ENCODE results near the gene RAMP2.

RAMP2 gene

GRCh38 chr17:42744283-42744805 is 16.7 kb upstream of the RAMP2 start (continued):
- TF ChIP-seq ZNF18 (tag by site-specific recombination; IDR thresholded peaks at IDR 0.05) (no peak), IKZF3 (tag by site-specific recombination; IDR thresholded peaks at IDR 0.05) (no peak), ZNF214 (tag by site-specific recombination; IDR thresholded peaks at IDR 0.05; ENCODE audit: borderline replicate concordance) (no peak), ZNF610 (tag by site-specific recombination; IDR thresholded peaks at IDR 0.05; ENCODE audit: borderline replicate concordance) (0 out of 2 replicates have a peak, but pooled peaks have one; percentile 12), ZNF777 (tag by site-specific recombination; IDR thresholded peaks at IDR 0.05; ENCODE audit: borderline replicate concordance) (no peak), EGR2 (tag by site-specific recombination; IDR thresholded peaks at IDR 0.05; ENCODE audit: low read depth) (peak; percentile 76), ZNF510 (tag by site-specific recombination; IDR thresholded peaks at IDR 0.05; ENCODE audit: insufficient replicate concordance) (no peak), ZNF843 (tag by site-specific recombination; IDR thresholded peaks at IDR 0.05) (no peak), GLI2 (tag by site-specific recombination; IDR thresholded peaks at IDR 0.05; ENCODE audit: borderline replicate concordance, low read depth) (no peak), ZNF341 (tag by site-specific recombination; IDR thresholded peaks at IDR 0.05; ENCODE audit: low read depth) (no peak), ZNF677 (tag by site-specific recombination; IDR thresholded peaks at IDR 0.05) (no peak), ZNF449 (tag by site-specific recombination; IDR thresholded peaks at IDR 0.05) (no peak), ZSCAN23 (tag by site-specific recombination; IDR thresholded peaks at IDR 0.05) (no peak), ZNF792 (tag by site-specific recombination; IDR thresholded peaks at IDR 0.05) (no peak), ZNF148 (tag by site-specific recombination; IDR thresholded peaks at IDR 0.05; ENCODE audit: borderline replicate concordance) (no peak), ZNF169 (tag by site-specific recombination; IDR thresholded peaks at IDR 0.05) (no peak), ZNF155 (tag by site-specific recombination; IDR thresholded peaks at IDR 0.05) (no peak), ZNF830 (tag by site-specific recombination; IDR thresholded peaks at IDR 0.05; ENCODE audit: low read depth) (no peak), ZNF518A (tag by site-specific recombination; conservative IDR thresholded peaks at IDR 0.05; ENCODE audit: low read depth) (no peak), ZNF426 (tag by site-specific recombination; IDR thresholded peaks at IDR 0.05) (no peak), ZBTB48 (tag by site-specific recombination; IDR thresholded peaks at IDR 0.05) (peak; percentile 68)
- TF ChIP-seq, protein P1, sequence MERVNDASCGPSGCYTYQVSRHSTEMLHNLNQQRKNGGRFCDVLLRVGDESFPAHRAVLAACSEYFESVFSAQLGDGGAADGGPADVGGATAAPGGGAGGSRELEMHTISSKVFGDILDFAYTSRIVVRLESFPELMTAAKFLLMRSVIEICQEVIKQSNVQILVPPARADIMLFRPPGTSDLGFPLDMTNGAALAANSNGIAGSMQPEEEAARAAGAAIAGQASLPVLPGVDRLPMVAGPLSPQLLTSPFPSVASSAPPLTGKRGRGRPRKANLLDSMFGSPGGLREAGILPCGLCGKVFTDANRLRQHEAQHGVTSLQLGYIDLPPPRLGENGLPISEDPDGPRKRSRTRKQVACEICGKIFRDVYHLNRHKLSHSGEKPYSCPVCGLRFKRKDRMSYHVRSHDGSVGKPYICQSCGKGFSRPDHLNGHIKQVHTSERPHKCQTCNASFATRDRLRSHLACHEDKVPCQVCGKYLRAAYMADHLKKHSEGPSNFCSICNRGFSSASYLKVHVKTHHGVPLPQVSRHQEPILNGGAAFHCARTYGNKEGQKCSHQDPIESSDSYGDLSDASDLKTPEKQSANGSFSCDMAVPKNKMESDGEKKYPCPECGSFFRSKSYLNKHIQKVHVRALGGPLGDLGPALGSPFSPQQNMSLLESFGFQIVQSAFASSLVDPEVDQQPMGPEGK (tag by site-specific recombination; IDR thresholded peaks at IDR 0.05) = no peak
- TF ChIP-seq, protein P2, sequence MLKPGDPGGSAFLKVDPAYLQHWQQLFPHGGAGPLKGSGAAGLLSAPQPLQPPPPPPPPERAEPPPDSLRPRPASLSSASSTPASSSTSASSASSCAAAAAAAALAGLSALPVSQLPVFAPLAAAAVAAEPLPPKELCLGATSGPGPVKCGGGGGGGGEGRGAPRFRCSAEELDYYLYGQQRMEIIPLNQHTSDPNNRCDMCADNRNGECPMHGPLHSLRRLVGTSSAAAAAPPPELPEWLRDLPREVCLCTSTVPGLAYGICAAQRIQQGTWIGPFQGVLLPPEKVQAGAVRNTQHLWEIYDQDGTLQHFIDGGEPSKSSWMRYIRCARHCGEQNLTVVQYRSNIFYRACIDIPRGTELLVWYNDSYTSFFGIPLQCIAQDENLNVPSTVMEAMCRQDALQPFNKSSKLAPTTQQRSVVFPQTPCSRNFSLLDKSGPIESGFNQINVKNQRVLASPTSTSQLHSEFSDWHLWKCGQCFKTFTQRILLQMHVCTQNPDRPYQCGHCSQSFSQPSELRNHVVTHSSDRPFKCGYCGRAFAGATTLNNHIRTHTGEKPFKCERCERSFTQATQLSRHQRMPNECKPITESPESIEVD (tag by site-specific recombination; IDR thresholded peaks at IDR 0.05) = no peak

All from HEK293 (cell line).